Inflammatory macrophage treated with lipopolysaccharide for 1 hour (primary cell): ENCODE measurements around the gene PRKAR2B.

Source experiments
- DNase-seq, 2 donors: peaks; one replicate each; pipeline ENCODE4 v3.0.0-alpha.2; 2020 to 2022

The PRKAR2B gene

DNA sequence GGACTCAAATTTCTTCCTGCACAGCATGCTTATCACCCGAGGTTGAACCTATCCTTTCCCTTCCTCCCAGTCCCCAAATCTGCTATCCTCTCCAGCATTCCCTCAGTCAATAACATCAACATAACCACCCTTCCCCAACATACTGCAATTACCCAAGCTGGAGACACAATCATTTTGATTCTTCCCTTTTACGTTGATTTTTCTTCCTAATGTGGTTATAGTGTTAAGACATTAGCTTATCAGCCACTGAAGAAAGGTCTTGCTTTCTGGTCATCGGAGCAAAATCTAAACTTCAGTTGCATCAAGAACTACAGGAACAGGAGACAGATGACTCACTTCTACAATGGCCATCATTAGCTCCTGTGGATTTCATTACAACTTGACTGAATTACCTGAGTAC is 120.8 kb downstream of the PRKAR2B start:
- DNase-seq: no peak

DNA sequence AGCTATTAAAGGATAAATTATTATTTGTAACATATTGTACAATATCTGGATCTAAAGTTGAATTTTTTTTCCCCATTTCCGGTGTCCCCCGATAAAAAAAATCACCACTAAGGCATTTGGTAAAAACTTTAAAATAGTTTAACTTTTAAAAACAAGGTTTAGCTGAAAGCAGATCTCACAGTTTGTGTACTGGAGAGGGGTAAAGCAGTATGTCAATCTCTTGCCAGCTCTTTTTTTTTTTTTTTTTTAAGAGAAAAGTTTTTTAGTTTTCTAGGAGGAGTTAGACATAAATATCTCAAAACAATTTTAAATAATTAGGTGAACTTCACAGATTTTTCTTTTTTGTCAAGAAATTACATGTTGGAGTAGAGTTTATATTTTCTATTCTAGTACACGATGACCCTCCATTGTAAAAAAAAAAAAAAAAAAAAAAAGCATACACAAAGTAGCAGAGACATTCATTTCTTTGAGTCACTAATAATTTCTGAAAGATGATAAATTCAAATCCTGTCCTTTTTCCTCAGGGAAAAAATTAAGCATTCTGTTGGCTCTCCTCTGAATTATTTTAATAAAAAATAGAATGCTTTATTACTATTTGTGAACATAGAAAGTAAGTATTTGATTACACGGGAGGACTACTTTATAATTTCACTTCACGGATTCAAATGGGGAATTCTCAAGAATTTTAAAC is 122.4 kb downstream of the PRKAR2B start:
- no peak for DNase-seq

DNA sequence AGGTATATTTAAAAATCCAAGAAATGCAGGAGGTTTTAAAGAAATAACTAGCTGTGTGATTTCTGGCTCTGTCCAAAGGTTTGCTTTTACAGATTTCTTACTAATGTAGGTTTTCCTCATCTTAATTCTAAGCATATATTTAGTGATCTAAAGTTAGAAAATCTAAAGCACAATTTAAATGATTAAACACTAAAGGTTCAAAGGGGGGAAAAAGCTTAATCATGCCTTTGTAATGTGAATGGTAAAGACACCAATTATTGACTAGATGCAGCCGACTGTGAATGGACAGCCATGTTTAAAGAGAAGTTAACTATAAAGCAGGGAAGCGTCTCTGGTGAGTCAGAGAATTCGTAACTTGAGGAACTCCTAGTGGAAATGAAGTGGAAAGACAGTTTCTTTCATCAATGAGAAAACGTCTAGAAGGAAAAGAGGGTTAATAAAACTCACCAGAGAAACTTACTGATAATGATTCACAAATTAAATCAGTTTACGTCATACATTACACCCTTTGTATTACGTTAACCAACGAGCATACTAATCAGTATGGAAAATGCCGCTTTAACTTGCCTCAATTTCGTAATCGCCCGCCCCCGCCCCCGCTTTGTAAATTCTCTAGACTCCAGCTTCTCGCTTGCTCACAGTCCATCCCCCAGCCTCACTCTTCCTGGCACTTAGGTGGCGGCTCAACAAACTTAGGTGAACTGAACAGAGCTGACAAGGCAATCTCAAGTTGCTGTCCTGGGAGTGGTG is 123.2 kb downstream of the PRKAR2B start:
- DNase-seq: peak; percentile 94 to 97

DNA sequence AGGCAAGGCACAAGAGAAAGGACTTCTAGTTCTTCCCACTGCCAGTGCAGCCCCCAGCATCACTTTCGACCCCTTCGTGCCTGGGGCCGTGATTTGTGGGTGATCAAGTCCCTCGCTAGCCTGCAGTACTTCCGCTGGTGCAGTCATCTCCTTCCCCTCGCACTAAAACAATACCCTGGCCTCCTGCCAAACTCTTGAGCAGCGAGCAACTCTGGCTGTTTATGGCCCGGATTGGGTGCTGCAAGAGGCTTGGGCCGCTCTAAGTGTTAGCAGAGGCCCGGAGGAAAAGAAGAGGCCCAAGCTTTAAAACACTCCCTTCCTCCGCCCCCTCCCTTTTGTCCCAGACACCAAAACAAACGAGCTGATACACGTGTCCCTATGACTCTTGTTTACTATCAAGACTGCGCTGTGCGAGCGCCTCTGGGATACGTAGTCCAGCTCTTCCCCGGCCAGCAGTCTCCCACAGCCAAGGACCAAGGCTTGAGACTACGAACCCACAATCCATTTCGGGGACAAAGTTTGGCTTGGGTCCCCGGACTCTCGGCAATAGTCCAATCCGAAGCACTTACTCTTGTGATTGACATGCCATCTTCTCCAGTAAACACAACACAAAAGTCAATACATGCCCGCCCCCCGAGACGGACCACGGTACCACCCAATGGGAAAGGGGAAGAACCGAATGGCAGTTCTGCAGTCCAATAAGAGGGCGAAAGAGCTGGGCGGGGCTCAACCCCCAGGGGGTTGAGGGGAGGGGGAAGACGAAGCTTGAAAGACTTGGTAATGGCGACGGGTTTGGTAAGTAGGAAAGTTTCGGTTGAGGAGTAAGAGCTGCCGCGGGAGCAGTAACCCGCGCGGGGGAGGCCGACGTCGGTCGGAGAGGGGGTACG is 124.0 kb downstream of the PRKAR2B start, which contains the start of gene HBP1:
Gene HBP1 (plus strand): TSS at position 771 of the 887 bp plus-strand sequence. CDS start 10,891 bp downstream, outside the sequence.
- peak; percentile 100 for DNase-seq

DNA sequence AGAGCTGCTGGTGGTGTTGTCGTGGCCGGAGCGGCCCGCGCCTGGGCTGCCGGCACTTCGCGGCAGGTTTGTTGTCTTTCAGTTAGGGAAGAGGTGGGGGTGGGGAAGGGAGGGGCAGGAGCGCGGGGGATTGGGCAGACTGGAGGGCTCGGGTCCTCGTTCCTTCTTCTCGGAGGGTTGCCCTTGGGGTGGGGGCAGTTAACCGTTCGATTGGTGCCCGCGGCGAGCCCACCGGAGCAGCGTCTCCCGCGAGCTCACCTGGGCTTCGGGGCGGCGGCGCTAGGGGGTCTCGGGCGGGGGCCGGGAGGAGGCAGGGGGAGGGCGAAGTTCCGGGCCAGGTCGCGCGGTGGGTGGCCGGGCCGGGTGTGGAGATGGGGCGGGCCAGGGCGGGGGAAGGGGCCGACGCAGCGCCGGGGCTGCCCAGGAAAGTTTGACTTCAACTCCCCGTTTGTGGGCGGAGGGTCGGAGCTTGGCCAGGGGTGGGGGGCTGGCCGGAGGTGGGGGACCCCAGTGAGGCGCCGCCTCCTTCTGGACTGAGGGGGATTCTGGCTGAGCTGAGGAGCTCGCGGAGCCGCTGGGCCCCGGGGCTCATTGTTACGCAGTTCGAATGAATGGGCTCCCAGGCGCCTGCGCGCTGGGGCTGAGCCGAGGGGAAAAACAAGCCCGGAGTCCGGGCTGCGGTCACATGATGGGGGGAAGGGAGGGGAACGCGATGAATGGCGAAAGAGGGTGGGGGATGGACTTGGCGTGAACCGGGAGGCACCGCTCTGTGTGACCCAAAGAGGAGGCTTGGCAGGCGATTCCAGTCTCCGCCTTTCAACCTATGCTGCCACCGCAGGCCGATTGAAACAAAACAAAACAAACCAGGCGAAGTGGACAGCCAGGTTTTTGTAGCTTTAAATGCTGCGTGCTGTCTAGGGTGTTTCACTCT is 124.9 kb downstream of the PRKAR2B start:
- DNase-seq: peak; percentile 97 to 98

DNA sequence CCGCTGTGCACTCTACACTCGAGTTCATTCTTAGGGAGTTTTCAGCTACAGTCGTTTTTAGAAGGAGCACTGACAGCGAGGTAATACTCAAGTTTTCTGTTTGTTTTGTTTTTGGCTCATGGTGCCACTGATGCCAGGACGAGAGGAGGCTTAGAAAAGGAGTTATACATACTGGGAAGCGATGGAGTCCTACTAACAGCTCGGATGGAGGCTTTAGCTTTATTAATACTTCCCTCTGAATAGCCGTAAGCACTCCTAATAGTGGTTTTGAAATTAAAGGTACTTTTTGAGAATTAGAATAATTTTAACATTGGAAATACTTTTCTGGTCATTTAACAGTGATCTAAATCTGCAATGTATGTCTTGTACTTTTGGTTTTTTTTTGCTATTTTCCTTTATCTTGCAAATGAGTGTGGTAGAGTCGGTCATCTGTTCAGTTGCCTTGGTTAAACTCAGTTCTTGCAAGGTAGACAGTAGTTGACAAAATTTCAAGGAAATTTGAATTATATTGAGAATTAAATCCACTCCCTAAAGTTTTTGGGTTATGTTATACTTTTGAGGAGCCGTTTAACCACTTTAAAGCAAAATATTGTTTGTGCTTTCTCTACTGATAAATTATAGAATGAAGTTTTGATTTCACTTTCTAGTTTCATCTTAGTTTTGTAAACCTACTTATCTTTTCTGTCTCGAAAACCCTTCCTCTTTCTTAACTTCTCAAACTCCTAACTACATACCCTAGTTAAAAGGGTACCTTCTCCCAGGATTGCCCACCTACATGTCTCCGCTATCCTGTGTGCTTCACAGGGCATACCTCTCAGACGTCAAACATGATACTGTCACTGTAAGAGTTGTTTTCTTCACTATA is 125.8 kb downstream of the PRKAR2B start:
- peak in 1 of 2 donors; percentile 13 for DNase-seq

DNA sequence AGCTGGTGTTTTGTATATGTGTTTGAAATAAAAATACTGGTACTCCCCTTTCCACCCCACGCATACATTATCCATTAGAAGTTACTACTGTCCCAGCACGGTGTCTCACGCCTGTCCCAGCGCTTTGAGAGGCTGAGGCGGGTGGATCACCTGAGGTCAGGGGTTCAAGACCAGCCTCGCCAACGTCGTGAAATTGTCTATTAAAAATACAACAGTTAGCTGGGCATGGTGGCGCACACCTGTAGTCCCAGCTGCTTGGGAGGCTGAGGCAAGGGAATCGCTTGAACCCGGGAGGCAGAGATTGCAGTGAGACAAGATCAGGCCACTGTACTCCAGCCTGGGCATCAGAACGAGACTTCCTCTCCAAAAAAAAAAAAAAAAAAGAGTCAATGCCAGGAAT is 127.0 kb downstream of the PRKAR2B start:
- DNase-seq: no peak

DNA sequence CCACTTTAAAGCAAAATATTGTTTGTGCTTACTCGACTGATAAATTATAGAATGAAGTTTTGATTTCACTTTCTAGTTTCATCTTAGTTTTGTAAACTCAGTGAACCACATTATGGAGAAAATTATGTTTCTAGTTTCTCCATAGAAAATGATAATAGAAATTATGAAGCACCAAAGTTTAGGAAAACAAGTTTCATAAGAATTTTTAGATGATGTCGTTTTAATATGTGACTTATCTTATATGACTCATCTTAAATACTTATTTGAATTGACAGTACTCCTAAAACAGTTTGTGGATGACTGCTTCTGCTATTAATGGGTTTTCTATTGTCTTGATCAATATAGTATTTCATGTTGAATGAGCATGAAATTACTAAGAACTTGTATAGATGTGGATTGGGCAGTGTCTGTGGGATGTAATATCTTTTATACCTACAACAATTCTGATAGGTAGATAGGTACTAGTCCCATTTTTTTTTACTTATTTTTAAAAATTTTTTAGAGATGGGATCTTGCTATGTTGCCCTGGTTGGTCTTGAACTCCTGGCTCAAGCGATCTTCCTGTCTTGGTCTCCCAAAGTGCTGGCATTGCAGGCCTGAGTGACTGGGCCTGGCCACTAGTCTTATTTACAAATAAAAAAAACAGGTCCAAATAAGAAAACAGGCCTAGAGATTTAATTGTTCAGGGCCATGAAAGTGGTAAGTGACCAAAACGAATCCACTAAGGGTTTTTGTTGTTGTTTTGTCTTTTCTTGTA is 127.9 kb downstream of the PRKAR2B start:
- DNase-seq: peak in 1 of 2 donors; percentile 21

DNA sequence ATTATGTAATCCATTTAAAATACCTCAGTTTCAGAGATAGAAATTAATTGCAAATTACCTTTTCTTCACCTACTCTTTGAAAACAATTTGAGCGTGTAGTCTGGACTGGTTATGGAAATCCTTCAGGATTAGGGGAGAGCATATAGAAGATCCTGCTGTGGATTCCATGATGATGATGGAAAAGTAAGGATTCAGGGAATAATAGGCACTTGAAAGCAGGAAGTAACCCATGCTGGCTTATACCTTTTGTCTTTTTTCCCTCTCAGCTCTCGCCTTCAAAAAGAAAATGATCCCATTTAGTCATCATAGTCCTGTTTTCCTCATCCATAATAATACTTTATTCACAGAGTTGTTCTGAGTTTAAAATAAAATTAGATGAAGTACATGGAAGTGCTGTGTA is 128.7 kb downstream of the PRKAR2B start:
- no peak for DNase-seq

DNA sequence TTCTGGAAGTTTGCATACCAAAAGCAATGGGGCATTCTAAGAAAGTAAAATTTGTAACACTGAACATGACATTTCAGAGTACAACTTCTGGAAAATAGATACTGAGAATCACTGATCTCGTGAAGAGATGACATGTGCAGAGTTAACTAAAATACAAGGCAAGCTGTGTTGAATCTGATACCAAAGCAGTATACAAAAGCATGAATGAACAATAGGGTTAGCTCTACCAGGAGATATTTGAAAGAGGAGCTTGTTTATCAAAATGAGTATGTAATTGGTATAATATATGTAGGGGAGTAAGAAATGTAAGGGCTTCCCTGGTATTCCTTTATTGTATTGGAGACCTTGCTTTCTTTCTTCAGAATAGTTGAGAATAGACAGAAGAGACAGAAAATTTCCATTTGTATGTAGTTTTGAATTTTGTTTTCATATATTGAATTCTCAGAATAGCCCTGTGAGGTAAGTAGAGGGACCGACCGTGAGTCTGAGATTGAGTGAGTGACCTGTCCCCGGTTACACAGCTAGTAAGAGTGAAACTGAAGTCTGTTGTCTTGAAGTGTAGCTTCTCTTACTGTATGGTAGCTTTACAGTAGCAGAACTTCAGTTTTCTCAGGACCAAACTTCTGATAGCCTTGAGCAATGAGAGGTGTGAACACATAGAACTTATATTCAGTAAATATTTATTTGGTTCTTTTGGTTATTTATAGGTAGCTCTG is 129.3 kb downstream of the PRKAR2B start:
- no peak for DNase-seq

DNA sequence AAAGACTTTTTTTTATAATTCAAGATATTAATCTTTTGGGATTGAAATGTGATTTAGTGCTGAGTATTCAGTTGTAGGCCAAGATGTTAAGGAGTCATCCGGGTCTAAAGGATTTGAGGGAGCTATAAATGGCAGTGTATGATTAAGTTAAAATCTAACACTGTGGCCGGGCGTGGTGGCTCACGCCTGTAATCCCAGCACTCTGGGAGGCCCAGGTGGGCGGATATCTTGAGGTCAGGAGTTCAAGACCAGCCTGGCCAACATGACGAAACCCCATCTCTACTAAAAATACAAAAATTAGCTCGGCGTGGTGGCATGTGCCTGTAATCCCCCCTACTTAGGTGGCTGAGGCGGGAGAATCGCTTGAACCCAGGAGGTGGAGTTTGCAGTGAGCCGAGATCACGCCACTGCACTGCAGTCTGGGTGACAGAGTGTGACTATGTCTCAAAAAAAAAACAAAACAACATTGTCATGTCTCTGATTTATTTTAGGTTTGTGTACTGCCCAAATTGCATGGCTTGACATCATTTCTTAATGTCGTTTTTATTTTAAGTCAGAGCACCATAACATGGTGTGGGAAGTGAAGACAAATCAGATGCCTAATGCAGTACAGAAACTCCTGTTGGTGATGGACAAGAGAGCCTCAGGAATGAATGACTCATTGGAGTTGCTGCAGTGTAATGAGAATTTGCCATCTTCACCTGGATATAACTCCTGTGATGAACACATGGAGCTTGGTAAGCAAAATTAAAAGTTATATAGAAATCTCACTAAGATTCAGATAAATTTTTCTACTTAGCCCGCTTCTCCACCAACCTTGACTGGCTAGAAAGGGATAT is 135.0 kb downstream of the PRKAR2B start:
- DNase-seq: no peak

DNA sequence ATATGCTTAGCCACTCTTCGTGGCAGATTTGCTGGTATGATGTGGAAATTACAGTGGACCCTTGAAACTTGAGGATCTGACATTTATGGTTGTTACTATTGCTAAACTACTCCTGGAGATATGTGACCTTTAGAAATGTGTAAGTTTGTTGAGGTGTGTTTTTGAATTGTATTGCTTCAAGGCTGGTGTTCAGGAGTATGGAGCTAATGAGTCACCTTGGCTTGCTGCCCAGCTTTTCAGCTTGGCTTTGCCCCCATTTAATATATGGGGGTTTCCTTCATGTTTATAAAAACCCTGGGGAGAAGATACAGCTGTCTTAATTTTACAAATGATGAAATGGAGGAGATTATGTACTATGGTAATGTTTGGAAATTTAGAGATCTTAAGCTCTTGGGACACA is 135.9 kb downstream of the PRKAR2B start:
- peak; percentile 8 to 28 for DNase-seq

DNA sequence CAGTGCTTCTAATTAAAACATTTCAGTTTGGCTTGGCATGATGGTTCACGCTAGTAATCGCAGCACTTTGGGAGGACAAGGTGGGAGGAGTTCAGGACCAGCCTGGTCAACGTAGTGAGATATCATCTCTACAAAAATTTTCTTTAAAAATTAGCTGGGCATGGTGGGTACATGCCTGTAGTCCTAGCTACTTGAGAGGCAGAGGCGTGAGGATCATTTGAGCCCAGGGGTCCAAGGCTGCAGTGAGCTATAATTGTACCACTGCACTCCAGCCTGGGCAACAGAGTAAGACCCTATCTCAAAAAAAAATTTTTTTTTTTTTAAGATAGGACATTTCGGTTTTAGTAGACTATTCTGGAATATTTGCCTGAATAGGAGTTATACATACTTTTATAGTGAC is 136.7 kb downstream of the PRKAR2B start:
- no peak for DNase-seq

DNA sequence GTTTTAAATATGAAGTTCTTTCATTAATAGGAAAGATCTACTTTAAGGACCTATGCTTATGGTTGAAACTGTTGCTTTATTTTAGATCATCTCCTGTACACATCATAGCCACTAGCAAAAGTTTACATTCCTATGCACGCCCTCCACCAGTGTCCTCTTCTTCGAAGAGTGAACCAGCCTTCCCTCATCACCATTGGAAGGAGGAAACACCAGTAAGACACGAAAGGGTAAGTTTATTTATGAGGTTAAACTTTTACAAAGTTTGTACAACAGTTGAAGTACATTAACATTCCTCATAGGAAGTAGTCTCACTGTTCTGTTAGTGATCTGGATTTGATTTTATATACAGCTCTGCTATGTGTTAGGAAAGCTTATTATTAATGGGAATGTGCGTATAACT is 141.2 kb downstream of the PRKAR2B start:
- DNase-seq: no peak

DNA sequence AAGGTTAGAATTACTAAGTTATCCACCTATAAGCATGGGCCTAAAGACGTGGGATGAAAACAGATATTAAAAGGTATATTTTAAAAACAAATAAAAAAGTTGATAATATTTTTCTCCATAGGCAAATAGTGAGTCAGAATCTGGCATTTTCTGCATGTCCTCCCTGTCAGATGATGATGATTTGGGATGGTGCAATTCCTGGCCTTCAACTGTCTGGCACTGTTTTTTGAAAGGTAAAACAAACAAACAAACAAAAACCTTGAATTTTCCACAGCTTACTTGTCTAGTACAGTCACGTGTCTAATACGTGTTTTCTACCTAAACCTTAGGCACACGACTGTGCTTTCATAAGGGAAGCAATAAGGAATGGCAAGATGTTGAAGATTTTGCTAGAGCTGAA is 141.7 kb downstream of the PRKAR2B start:
- DNase-seq: no peak

DNA sequence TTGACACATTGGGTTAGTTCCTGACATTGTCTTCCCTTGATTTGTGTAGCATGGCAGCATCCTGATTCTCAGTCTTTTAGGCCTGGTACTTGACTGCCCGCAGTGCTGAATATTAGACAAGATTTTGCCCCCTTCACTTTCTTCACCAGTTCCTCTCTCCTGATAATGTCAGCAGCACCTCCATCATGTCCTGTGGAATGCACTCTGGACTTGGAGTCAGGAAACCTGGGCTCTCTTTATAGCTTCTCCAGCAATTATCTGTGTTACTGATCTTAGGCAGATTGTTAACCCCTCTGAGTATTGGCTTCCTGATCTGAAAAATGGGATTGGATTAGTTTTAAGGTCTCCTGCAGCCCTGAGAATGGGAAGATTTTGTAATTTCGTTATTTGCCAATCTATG is 143.3 kb downstream of the PRKAR2B start:
- no peak for DNase-seq

DNA sequence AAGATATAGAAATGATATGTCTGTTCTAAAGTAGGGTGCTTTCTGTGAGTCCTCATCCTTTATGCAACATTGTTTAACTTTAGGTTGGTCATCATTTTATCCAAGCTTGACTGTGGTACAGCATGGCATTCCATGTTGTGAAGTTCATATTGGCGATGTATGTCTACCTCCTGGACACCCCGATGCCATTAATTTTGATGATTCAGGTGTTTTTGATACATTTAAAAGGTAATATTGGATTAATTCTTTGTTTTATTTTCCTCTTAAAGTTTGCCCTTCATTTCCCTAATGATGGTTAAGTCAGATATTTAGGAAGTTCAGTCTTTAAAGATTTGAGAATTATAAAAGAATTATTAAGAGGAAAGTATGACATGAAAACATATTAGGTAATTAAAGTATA is 145.6 kb downstream of the PRKAR2B start:
- DNase-seq: no peak

DNA sequence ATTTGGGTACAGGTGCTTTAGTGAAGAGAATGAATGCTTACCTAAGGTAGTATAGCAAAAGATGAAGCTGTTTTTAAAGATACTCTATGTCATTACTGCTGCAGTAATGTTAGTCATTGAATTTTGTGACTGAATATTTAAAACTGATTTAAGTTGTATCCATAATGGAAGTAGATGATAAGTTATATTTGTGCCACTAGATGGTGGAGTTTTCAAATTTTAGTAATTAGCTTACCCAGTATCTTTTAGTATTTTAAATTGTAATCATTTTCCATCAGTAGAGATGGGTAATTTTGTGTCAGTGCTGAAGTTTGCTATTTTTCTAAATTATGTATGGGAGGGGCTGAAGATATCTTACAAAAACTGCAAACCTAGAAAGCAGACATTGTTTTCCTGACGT is 149.5 kb downstream of the PRKAR2B start:
- DNase-seq: no peak
